HG02763 (cell line): ENCODE data around the gene ARSI.

Experiments
- ATAC-seq: cut with Tn5 transposase; IDR thresholded peaks from one replicate; pipeline ENCODE4 v1.9.1; 2021; ENCODE audit warnings: mild to moderate bottlenecking, moderate library complexity; ENCODE audit not compliant: unreplicated experiment

The ARSI gene

DNA sequence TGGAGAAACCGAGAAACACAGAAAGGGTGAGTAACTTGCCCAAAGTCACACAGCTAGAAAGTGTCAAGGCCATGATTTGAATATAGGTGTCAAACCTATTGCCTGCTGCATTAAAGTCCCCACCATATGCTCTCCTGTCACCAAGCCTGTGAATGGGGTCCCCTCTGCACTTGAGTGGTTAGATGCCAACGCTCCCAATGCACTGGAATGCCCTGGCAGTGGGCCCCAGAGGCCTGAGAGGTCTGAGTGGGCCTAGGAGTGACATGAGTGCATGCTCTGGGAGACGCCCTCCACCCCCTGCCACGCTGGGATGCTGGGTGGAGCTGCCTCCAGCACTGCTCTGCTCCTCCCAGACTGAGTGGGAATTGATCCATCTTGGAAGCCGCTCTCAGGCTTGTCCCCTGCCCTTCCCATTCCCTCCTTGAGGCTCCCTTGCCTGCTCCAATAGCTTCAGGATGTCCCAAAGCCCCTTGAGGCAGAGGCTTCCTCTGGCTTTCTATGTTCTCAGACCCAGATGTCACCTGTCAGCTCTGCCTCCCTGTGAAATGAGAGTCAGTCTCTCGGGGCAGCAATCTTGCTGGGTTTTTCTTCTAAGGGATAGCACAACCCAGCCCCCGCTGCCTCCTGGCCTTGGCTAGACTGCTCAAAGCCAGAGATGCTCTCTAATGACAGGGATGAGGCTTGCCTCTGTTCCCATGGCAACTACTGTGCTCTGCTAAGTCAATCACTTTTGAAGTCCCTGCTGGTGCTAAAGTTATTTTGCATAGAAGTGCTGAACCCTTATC, 6.6 kb upstream of the ARSI start:
- no peak for ATAC-seq

DNA sequence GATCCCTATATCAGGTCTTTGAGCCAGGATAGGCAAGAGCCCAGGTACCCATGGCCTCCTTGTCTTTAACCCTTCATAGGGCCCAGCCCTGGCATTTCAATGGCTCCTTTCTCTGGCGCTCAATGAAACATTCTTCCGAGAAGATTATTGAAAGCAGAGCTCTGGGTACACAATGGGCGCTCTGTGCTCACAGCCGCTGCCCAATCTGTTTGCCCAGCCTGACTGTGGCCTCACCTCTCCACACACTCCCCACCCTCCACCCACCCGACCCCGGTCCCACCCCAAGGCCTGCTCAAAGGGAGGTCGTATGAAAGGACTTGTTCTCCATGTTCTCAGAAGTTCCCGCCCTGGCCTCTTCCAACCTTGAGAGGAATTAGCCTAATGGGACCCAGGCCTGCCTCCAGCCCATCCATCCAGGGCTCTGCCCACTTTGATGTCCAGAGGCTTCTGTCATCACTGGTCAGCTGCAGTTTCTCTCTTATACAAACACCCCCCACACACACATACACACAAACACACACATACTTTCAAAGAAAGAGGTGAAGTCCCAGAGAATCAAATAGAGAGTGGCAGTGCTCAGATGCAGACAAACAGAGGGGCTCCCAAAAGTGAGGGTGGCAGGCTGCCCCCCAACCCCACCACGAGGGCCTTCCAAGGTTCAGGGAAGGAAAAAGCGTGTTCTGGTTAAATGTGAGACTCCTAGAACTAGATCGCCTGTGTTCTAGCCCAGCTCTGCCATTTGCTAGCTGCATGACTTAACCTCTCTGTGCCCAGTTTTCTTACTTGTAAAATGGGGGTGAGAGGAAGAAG, 5.1 kb upstream of the ARSI start:
- no peak for ATAC-seq

DNA sequence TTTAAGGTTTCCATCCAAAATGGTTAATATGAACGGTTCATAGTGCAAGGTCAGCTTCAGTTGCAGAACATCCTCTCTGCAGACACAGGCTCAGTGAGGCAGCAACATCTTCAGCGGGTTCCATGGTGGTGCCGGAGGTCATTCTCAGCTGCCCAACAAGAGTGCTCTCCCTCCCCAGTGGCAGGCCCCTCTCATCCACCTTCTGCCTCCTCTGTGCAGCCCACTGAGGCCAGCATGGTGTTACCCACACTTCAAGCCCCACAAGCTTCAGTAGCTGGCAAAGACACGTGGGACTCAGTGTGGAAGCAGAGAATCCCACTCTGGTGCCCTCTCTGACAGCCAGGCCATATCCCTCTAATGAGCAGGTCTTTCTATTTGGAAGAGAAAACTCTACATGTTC, 4.1 kb upstream of the ARSI start:
- ATAC-seq = no peak

DNA sequence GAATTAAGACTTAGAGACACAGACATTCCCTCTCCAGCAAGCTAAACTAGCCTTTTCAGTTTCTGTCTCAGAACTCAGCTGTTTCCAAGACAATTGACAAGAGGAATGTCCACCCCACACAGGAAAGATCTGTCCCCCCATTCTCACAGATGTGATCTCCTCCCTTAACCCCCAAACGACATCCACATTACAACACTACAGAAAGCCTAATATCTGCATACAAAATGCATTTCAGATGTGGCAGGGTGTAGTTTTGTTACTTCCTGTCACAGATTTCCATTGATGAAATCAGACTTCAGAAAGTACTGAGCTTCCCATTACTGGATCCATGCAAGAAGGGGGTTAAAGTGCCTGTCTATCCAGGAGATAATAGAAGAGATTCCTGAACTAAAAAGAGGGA, 2.9 kb upstream of the ARSI start:
- no peak for ATAC-seq

DNA sequence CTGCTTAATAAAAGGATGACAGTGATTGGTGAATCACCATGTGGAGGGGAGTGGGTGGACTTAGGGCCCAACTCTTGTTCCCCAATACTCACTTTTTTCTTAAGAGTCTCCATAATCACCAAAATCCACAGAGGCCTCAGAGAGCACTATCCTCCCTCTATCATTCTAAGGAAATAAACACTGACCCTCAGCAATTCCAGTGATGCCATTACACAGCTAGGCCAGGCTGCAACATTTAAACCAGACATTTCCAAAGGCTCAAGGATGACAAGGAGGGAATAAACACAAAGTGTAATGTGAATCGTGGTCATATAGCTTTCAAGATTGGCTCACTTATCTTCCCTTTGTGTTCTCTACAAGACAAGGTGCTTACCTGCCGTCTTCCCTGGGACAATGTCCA, 2.4 kb upstream of the ARSI start:
- ATAC-seq = no peak

DNA sequence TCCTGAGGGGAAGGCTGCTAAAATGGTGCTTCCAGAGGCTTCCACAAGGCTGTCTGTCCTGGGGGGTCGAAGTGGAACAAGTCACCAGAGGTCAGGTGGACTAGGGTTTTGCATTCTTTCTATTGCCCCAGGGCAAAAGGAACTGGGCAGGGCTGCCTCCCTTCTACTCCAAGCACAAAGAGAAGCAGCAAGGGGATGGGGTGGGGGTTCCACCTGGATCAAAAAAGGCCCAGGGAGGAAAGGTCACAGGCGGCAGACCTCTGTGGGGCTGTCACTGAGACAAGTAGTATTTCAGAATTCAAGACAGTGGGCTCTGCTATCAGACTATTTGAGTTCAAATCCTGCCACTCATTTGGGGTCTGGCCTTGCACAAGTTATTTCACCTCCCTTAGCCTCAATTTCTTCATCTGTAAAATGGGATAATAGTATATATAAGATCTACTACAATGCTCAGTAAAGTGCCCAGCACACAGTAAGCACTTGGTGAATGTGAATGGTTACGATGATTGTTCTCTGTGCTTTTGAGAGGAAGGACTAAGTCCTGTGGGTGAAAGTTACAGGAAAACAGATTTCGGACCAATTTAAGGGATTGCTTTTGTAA, 1.9 kb upstream of the ARSI start:
- ATAC-seq = no peak

DNA sequence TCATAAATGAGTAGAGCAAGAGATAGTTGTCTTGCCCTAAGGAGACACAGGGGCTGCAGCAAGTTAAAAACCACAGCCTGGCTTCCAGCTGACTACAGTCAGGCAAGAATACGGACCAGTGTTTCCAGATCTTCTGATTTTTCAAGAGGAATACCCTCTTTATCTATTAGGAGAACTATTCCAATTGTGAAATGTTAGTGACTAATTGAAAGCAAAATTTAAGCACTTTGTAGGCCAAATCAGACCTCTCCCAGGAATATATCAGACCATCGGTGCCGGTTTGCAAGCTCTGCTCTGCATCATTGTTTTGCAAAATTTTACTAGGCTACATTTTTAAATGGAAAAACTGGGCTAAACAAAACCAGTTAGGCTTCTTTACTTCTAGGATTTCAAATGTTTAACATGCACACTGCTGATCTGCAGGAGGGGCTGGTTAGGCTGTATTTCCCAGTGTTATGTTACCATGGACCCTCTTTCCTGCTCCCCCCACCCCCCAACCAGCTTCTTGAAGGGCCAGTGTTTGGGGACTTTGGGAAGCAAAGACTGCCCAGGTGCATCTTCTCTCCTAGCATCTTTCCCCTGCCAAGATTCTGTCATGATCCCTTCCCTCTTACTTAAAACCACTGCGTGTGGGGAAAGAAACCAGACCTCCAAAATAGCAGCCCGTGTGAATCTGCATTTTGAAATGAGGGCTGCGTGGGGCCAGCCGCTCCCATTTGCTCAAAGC, 1.1 kb upstream of the ARSI start:
- no peak for ATAC-seq

DNA sequence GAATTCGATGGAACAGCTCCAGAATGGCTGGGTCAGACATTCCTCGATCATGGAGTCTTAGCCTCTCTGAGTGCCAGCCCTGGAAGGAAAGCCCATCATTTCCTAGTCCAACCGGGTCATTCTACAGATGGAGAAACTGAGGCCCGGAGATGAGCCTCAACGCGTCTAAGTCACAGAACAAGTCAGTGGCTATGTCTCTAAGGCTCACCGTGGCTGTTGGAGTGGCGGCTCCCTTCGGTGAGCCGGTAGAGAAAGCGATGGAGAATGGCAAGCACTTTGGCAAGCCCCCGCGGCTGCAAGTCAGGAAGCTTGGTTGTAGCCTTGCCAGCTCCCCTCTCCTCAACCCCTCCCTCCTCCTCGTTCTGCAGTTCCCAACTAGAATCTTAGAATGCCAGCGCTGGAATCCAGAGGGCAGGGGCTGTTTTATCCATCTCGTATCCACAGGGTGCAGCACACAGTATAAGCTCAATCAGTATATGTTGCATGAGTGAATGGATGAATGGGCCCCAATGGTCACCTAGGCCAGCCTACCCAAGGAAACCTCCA, 438 bp upstream of the ARSI start:
- ATAC-seq = no peak

DNA sequence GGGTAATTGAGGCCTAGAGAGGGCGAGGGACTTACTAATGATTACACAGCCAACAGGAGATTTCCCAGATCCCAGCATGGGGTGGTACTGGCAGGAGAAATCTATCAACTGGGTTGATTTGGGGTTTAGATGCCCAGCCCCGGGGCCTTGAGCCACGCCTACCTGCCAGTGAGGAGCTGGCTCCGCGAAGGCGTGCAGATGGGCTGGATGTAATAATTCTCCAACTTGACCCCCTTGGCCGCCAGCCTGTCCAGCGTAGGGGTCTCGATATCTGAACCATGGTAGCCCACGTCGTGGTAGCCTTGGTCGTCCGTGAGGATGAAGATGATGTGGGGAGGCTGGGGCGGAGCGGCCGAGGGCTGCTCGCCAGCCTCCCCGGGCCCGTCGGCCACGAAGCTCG, 804 bp downstream of the ARSI start:
- ATAC-seq = no peak

DNA sequence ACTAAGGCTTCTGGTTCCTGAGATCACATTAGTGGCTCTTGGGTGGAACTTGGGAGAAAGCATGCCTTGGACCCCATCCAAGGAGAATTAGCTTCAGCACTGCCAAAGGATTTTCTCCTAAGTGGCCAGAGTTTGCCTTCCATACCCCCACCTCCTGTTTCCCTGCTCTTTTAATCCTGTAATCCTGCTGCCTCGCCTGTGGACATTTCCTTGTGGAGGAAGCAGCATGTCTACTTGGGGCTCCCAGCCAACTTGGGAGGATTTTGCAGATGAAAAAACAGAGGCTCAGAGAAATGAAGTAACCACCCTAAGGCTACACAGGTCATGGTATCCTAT, 1.6 kb downstream of the ARSI start:
- ATAC-seq = no peak

DNA sequence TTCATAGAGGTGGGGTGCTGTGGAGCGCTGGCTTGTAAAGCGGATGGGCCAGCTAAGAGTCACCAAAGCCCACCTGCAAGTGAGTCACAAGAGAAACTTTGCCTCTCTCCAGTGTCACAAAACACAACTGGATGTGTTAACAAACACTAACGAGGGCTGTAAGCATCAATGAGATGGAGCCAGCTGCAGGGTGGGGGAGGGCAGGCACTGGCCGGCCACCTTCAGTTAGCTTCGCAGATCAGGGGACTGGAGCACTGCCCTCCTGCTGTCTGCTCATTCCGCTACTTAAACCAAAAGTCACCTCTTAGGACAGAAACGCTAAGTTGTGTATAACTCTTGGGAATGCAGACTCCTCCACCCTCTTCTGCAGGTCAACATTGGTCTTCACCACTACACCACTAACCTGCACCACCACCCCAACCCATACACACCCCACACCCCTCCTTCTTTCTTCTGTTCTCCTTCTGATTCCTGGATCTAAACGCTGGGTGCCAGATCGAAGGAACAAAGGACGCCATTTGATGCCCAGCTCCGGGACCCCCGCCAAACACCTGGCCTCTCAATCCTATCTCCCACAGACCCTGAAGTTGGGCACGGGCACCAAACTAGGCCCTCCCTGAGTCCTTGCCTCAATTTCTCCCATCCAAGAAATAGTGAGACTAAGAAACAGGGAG, 2.1 kb downstream of the ARSI start:
- ATAC-seq = no peak

DNA sequence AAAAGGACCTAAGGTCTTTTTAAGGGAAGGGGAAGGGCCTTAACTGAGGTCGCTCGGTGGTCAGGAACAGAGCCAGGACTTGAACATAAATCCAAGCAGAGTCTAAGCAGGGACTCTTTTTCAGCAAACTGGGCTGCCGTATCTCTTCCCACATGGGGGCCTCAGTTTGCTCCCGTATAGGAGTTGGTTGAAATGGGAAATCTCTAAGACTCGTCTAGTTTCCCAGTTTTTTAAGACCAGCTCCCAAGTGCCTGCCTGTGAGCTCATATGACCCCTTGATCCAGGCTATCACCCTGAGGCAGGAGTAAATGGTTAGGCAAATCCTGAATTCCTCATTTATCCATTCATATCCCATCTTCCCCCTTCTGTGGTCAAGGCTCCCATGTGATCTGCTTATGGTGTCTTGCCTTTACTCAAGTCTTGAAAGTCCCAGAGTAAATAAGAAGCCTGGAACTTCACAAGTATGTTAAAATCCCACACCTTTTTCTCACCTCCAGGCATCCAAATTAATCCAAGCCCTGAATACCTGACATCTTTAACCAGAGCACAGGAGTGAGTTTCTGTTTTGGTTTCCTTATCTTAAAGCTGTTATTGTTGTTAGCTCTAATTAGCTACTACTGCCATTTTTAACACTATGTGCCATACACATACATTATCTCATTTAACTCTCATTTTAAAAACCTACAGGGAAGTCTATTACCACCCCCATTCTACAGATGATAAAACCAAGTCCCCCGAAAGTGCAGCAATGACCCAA, 3.0 kb downstream of the ARSI start:
- ATAC-seq = no peak

DNA sequence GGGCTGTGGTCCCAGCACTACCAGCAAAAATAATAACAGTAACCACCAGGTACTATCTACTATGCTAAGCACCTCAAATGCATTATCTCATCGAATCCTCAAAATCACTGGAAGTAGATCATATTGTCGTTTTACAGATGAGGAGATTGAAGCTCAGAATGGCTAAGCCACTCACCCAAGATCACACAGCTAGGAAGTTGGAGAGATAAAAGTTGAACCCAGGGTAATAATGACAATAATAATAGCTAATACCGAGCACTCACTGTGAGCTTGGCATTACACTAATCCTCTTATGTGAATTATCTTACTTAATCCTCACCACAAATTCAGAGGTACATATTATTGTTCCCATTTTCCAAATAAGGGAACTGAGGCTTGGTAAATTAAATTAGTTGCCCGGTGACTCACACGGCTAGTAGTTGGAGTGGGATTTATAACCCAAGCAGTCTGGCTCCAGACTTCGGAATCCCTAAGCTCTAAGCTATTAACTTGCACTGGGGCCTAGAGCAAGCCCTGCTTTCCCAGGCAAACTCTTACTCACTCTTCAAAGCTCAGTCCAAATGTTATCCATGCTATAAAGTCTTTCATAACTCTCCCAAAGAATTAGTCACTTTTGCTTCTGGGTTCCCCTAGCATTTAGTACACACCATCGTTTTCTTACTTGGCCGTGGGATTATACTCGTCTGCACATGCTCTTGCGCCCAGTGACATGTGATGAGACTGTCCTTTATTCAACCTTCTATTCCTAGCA, 3.8 kb downstream of the ARSI start:
- no peak for ATAC-seq

DNA sequence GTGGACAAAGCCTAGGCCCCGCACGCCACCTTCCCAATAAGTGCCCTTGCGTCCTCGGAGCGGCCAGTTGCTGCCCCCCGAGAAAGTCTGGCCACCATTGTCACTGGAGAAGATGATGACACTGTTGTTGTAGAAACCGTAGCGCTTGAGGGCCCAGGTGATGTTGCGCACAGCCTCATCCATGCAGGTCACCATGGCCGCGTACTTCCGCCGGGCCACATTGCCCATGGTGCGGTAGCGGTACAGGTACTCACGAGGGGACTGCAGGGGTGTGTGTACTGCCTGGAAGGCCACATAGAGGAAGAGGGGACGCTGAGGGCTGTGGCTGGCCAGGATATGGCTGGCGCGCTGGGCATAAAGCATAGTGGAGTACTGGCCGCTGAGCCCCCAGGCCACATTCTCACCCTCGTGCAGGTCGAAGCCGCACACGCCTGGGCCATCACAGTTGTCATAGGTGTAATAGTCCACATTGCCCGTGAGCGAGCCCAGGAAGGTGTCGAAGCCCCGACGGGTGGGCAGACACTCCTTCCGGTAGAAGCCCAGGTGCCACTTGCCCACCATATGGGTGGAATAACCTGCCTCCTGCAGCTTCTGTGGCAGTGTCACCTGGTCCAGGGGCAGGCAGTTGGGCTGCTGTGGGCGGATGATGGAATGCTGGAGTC, 4.6 kb downstream of the ARSI start:
- ATAC-seq = no peak

DNA sequence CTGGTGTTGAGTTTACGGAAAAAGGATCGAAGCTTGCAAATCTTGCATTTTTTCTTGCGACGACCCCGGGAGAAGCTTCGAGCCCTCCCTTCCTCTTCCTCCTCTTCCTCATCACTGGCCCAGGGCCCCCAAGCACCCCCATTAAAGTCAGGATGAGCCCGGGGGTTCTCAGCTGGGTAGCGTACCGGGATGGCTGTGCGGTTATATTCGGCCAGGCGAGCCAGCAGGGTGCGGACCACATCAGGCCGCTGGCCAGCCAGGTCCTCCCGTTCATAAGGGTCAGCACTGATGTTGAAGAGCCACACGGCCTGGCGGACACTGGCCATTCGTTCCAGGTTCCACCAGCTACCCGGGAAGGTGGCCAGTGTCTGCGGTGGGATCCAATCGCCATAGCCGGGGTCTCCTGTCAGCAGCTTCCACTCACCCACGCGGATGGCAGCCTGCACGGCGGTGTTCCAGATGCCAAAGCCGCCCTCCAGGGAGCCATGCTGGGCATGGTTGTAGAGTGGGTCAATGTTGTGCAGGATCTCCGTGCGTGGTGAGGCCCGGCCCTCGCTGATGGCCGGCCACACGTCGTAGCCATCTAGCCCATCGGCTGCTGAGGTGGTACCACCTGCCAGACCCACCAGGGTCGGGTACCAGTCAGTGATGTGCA, 5.3 kb downstream of the ARSI start:
- ATAC-seq = no peak

DNA sequence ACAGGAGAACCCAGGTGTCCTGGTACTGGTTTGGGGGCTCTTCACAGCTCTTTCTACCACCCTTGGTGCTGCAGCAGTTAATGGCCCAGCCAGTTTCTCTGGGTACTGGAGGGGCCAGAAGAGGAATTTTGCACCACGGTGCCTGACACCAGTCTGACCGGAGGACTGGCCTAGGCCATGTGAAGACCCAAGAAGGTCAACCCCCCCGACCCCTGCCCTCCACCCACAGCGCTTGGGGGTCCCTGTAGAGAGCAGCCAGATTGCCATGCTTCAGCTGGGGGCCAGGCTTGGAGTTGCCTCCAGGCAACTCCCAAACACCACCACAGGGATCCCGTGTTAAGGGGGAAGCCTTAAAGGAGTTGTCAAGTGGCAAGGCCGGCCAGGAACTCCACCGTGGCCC, 6.2 kb downstream of the ARSI start:
- no peak for ATAC-seq

DNA sequence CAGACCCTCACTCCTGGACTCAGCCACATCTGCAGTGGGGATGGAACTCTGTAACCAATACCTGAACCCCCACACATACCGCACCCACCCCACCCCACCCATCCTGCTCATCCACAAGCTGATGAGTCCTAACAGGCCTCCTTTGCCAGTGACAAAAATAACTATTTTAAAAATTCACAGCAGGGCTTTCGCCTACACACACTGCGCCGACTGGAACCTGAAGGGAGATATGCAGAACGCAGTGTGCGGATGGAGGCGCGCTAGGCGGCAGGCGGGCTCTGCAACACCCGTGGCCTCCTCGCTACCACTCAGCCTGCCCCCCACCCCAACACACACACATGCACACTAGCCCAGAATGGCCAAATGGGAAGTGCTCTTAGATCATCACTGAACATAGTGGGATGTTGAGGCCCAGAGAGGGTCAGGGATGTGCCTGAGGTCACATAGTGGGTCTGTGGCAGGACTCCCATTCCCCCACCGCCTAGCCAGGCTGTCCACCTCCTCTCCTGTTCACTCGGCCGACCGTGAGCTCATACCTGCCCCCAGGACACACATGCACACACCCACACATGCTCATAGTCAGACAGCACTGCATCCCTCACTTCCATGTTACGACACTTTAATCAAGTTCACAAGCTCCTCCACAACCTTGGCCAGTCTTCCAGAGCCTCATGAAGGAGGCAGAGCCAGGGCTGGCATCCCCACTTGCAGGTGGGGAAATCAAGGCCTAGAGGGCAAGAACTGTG, 6.8 kb downstream of the ARSI start:
- ATAC-seq = no peak
